Caco-2 (cell line): ENCODE results near the gene UBL4B. TPM values are rescaled to one million over a fixed set of nuclear protein-coding genes. Genes with fewer than 3 reads are reported as not detected.

Experiments
- Bru-seq: library from RNA; stranded (reverse); fragments of 400-500 nt; gene quantifications from one replicate; lab custom pipeline; 2021; lab: Mats Ljungman, UMichigan
- BruChase-seq, 2 experiments: library from RNA; stranded (reverse); fragments of 400-500 nt; gene quantifications; one replicate each; lab custom pipeline; 2021; lab: Mats Ljungman, UMichigan
- BruUV-seq: library from RNA; stranded (reverse); fragments of 400-500 nt; replicated peaks from 2 replicates; lab custom pipeline; 2021; lab: Mats Ljungman, UMichigan
- CTCF ChIA-PET: fragments of 300-600 bp; sonication (Branson Sonifier 250); formaldehyde crosslinking; loops from one replicate; lab custom pipeline; 2022; ENCODE audit warnings: antibody characterized with exemption; lab: Charles Lee
- POLR2A ChIA-PET: fragments of 300-600 bp; sonication (Branson Sonifier 250); formaldehyde crosslinking; loops from one replicate; lab custom pipeline; 2022; ENCODE audit warnings: antibody characterized with exemption; lab: Charles Lee
- DNase-seq, 2 experiments: peaks; one replicate each; pipeline versions ENCODE4 v3.0.0 to v3.0.0-alpha.2; 2020 to 2022
- H3K27me3 ChIP-seq: replicated peaks from 2 replicates; pipeline ENCODE4 v1.6.0; 2011; ENCODE audit warnings: low read length; ENCODE audit not compliant: control insufficient read depth, insufficient read depth
- H3K36me3 ChIP-seq: 2 replicates; pipeline ENCODE4 v1.5.1; 2011; ENCODE audit warnings: low read length; ENCODE audit not compliant: control insufficient read depth, insufficient read depth
- H3K4me1 ChIP-seq: fragments of 250-450 bp; sonication (Bioruptor Pico); 2 replicates; pipeline ENCODE4 v1.5.1; 2020; ENCODE audit warnings: mild to moderate bottlenecking
- H3K4me3 ChIP-seq: 2 replicates; pipeline ENCODE4 v1.5.1; 2011; ENCODE audit warnings: low read depth, mild to moderate bottlenecking, control low read depth, low read length
- H3K9me3 ChIP-seq: fragments of 250-450 bp; sonication (Bioruptor Pico); 2 replicates; pipeline ENCODE4 v1.5.1; 2020; ENCODE audit warnings: mild to moderate bottlenecking, moderate library complexity
- H3K27ac Mint-ChIP-seq: one replicate; pipeline ENCODE4 v1.8.0; 2022; ENCODE audit warnings: mixed read lengths; ENCODE audit not compliant: unreplicated experiment
- H3K27me3 Mint-ChIP-seq: one replicate; pipeline ENCODE4 v1.8.0; 2022; ENCODE audit warnings: mixed read lengths; ENCODE audit not compliant: insufficient read depth, unreplicated experiment
- H3K36me3 Mint-ChIP-seq: one replicate; pipeline ENCODE4 v1.8.0; 2022; ENCODE audit warnings: mild to moderate bottlenecking, mixed read lengths; ENCODE audit not compliant: insufficient read depth, unreplicated experiment
- H3K4me1 Mint-ChIP-seq: one replicate; pipeline ENCODE4 v1.8.0; 2022; ENCODE audit warnings: low read depth, mixed read lengths; ENCODE audit not compliant: unreplicated experiment
- H3K4me3 Mint-ChIP-seq: one replicate; pipeline ENCODE4 v1.8.0; 2022; ENCODE audit warnings: mild to moderate bottlenecking, moderate library complexity, mixed read lengths; ENCODE audit not compliant: unreplicated experiment
- H3K9me3 Mint-ChIP-seq: one replicate; pipeline ENCODE4 v1.8.0; 2022; ENCODE audit warnings: mixed read lengths; ENCODE audit not compliant: unreplicated experiment
- CTCF ChIP-seq, 2 experiments: fragments of 200-600 bp in 1 of 2; IDR thresholded peaks; 1 replicate in 1 of 2; 2 replicates in 1 of 2; pipeline versions ENCODE4 v1.5.1 to v1.8.0; 2011 to 2022; ENCODE audit warnings: antibody characterized with exemption in 1 of 2, control low read depth in 1 of 2, inconsistent platforms in 1 of 2, low read depth in 1 of 2, low read length in 1 of 2, mild to moderate bottlenecking in 1 of 2, moderate library complexity in 1 of 2; ENCODE audit not compliant: insufficient read depth in 1 of 2, severe bottlenecking in 1 of 2, unreplicated experiment in 1 of 2
- intact Hi-C: fragments of 100-400 bp; cut with micrococcal nuclease; formaldehyde crosslinking; loops from one replicate; pipeline ENCODE4 v1.10.0; 2022; ENCODE audit not compliant: unreplicated experiment
- long read RNA-seq: library from polyadenylated mRNA; stranded (forward); transcript quantifications from one replicate; pipeline ENCODE4 v2.0.0, GENCODE V29; 2022
- total RNA-seq: library from RNA; stranded (reverse); gene quantifications from 2 replicates; pipeline ENCODE4 v1.2.3, GENCODE V29; 2022

UBL4B gene
- not detected in 2 replicates for total RNA-seq
- Bru-seq, nascent RNA, result not detected
- BruChase-seq, experiment 1, labeled RNA remaining after a 2-hour chase, result percentile 21 among the genes with signal in this experiment
- BruChase-seq, experiment 2, labeled RNA remaining after a 6-hour chase, result percentile 27 among the genes with signal in this experiment
- long read RNA-seq, result 0 reads

GRCh38 chr1:110112143-110112542 is at the start of gene UBL4B:
Gene UBL4B, plus strand, starts transcription at chr1:110112443. Its CDS starts 92 bp downstream, at chr1:110112535.
- peaks cover 4% of the 10 kb centered on the region for H3K4me1 Mint-ChIP-seq
- no peaks in the 10 kb centered on the region for H3K4me1 ChIP-seq
- H3K9me3 ChIP-seq, result no peaks in the 10 kb centered on the region
- CTCF ChIA-PET, result no interaction called here
- H3K36me3 Mint-ChIP-seq, result peaks cover 4% of the 10 kb centered on the region
- H3K27me3 Mint-ChIP-seq, result peaks cover 7% of the 10 kb centered on the region
- no peak within 1 kb of the TSS for H3K27ac Mint-ChIP-seq
- no peak within 1 kb of the TSS for H3K4me3 Mint-ChIP-seq
- POLR2A ChIA-PET, result no interaction called here
- DNase-seq, result no peak
- TF ChIP-seq CTCF (IDR thresholded peaks at IDR 0.05; ENCODE audit: insufficient read depth in 1 of 2, low read depth in 1 of 2, low read length in 1 of 2, severe bottlenecking in 1 of 2, unreplicated experiment in 1 of 2), result no peak
- no peaks in the 10 kb centered on the region for H3K9me3 Mint-ChIP-seq
- H3K27me3 ChIP-seq, result no peaks in the 10 kb centered on the region
- intact Hi-C loops, result no loop called here
- H3K4me3 ChIP-seq, result no peak within 1 kb of the TSS
- H3K36me3 ChIP-seq, result no peaks in the 10 kb centered on the region
- BruUV-seq, result no TSS peak

GRCh38 chr1:110062612-110063011 is 49.6 kb upstream of the UBL4B start:
- H3K27me3 ChIP-seq, result no peaks in the 10 kb centered on the region
- no peaks in the 10 kb centered on the region for H3K9me3 ChIP-seq
- no peak overlapping the region for H3K4me3 Mint-ChIP-seq
- BruUV-seq, result no TSS peak
- no peaks in the 10 kb centered on the region for H3K27me3 Mint-ChIP-seq
- no peaks in the 10 kb centered on the region for H3K4me1 ChIP-seq
- H3K36me3 Mint-ChIP-seq, result peaks cover 21% of the 10 kb centered on the region
- H3K27ac Mint-ChIP-seq, result no peak overlapping the region
- no peak for DNase-seq
- H3K9me3 Mint-ChIP-seq, result no peaks in the 10 kb centered on the region
- intact Hi-C loops, result no loop called here
- peaks cover 1% of the 10 kb centered on the region; the same call in 1 of the 2 replicates for H3K36me3 ChIP-seq
- no peaks in the 10 kb centered on the region for H3K4me1 Mint-ChIP-seq
- no peak for TF ChIP-seq CTCF (IDR thresholded peaks at IDR 0.05; ENCODE audit: insufficient read depth in 1 of 2, low read depth in 1 of 2, low read length in 1 of 2, severe bottlenecking in 1 of 2, unreplicated experiment in 1 of 2)
- ChIA-PET POLR2A (no interaction called here), CTCF (interaction anchor here (0.6 kb wide), 1 partner anchor 17 kb away, joined by 9 read pairs; no protein-coding TSS in a partner anchor)
- H3K4me3 ChIP-seq, result no peak overlapping the region

GRCh38 chr1:110063781-110064180 is 48.5 kb upstream of the UBL4B start:
- Histone ChIP-seq H3K36me3 (peaks cover 1% of the 10 kb centered on the region; the same call in 1 of the 2 replicates), H3K9me3 (no peaks in the 10 kb centered on the region), H3K4me1 (no peaks in the 10 kb centered on the region), H3K4me3 (no peak overlapping the region), H3K27me3 (no peaks in the 10 kb centered on the region)
- Mint-ChIP-seq H3K36me3 (peaks cover 14% of the 10 kb centered on the region), H3K9me3 (no peaks in the 10 kb centered on the region), H3K4me3 (no peak overlapping the region), H3K27ac (no peak overlapping the region), H3K4me1 (no peaks in the 10 kb centered on the region), H3K27me3 (no peaks in the 10 kb centered on the region)
- POLR2A ChIA-PET, result no interaction called here
- BruUV-seq, result no TSS peak
- CTCF ChIA-PET, result no interaction called here
- DNase-seq, result no peak
- TF ChIP-seq CTCF (IDR thresholded peaks at IDR 0.05; ENCODE audit: insufficient read depth in 1 of 2, low read depth in 1 of 2, low read length in 1 of 2, severe bottlenecking in 1 of 2, unreplicated experiment in 1 of 2), result no peak
- intact Hi-C loops, result no loop called here
